Measurements from ENCODE around the gene CAB39L.
"Not testable (repeated sequence)": the region's sequence is repeated elsewhere in the genome, so short reads cannot be mapped to it uniquely, and the experiment has no call there.

CAB39L gene

DNA sequence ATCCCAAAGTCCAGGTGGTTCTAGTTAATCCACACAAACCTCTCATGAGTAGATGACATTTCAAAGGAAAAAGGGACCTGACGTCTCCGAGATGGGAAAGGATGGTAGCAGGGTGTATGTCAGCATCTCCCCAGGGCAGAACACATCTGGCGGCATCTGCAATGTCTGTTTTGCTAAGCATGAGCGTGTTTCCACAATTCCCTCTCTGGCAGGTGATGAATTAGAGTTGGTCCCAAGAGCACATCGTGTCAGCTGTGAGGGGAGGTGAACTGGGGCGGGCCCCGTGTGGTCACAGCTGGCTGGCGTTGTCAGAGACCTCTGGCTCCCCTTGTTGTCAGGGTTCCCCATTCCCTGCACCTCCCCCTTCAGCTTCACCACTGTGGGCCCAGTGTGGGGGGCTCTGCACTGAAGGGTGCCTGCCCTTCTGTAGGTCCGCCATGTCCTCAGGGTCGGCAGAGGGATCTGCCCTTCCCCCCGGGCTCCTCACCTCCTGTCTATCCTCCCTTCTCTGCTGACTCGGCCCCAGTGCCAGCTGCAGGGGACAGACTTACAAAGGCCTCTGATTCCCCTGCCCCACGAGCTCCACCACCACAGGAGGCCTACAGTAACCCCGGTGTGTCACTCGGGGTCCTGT, 138.0 kb downstream of the CAB39L start:
- no peak for DNase-seq

DNA sequence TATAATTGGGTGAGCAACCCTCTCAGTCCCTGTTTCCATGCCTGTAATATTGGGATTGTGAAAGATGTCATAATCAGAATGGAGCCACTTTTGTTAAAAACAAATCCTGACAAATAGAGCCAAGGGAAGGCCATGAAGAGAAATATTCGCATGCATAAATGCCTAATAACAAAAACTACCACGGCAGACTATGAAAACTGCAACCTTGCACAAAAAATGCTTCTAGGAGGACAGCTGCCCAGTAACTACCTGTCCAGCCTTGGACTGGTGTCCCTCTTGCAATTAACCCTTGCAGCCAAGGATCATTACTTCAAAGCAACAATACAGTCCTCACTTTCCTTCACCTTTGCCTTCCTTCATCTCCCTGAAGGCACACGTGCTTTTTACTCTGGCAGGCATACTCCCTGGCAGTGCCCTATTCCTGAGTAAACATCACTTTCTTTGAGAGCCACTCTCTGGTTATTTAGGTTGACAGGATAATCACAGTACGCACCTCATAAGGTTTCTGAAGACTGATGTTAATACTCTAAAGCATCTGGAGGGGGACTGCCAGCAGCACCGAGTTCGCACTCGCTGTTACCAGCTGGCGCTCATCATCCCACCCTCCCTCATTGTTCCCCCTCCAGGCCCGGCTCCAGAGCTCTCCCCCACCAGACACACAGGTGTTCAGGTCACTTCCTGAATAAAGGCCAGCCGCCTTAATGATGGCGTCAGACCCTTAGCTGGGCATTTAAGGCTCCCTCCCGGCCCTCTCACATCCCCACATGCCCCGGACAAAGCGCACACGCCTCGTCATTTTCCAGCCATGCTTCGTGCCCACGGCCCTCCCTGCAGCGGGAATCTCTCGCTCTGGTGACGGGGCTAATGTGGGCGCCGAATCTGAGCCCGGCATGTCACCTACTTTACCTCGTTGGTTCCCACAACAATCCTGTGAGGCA, 138.8 kb downstream of the CAB39L start:
- no peak for DNase-seq

DNA sequence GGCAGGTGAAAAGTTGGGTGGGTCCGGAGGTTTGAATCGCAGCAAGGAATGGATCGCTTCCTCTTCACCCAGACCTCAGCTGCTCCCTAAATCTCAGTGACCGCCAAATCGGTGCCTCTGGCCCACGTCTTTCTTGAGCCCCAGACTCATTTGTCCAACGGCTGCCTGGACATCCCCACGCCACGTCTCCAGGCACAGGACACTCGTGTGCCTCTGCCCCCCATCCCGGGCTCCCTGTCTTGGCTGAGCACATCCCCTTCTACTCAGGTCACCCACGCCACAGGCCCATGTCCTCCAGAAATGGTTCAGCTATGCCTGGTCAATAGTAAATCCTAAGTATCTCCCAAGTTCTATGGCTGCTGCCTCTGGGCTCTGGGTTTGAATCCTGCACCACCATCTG, 139.5 kb downstream of the CAB39L start:
- no peak for DNase-seq

DNA sequence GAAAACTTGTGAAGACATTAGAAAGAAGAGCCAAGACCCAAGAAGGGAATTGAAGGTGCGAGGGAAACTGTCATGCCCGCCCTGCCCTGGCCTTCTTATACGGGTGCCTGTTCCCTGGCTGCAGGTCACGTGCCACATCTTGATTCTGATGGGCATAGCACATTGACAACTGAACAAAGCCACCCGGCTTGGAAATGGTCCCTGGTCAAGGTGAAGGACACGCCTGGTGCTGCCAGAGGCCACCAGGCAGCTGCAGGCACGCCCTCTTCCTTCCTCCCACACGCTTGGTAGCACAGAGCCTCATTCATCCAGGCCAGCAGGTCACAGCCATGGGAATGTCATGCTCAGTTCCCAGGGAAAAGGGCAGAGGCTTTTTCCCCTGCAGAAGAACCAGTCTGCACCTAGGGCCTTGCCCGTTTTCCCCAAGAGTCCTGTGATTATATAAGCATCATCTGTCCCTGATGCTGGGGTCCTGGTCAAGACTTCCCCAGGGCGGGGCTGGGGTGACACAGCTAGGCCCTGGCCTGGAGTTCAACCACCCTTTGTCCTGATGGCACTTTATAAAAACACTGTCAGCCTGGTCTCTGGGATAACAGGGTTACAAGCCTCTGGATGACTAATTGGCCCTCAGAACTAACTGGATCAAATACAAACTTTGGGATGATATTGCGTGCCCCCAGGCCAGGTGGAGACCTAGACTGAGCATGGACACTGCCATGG, 140.2 kb downstream of the CAB39L start:
- no peak for DNase-seq

DNA sequence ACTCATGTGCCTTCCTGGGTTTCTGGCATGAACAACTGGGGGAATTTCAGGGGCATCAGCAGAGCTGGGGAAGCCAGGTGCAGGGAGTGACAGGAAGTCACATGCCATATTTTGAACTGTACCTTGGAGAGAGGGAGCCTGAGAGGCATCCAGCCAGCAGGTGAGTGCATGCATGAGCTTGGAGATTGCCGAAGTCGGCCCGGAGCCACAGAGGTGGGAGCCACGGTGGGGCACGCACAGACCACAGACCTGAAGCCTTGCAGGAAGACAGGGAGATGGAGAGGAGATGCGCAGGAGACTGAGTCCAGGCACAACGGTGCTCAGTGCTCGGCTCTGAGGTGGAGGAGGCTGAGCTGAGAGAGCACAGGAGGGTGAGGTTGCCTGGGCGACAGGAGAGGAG, 141.0 kb downstream of the CAB39L start:
- DNase-seq, result no peak

DNA sequence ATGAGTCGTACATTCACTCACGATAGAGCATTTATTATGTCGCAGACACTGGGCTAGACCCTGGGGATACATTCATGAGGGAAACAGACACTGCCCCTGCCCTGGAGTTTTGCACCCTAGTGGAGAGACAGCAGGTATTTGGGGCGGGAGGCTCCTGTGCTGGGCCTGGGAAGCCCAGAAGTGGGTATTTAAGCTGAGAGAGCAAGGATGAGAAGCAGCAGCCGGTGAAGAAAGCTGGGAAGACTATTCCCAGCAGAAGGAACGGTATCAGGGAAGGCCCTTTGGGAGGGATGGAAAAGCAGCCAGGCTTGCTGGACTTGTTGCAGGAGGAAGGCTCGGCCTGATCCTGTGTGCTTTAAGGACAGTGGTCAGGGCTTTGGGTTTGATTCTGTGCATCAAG, 141.6 kb downstream of the CAB39L start:
- no peak for DNase-seq

DNA sequence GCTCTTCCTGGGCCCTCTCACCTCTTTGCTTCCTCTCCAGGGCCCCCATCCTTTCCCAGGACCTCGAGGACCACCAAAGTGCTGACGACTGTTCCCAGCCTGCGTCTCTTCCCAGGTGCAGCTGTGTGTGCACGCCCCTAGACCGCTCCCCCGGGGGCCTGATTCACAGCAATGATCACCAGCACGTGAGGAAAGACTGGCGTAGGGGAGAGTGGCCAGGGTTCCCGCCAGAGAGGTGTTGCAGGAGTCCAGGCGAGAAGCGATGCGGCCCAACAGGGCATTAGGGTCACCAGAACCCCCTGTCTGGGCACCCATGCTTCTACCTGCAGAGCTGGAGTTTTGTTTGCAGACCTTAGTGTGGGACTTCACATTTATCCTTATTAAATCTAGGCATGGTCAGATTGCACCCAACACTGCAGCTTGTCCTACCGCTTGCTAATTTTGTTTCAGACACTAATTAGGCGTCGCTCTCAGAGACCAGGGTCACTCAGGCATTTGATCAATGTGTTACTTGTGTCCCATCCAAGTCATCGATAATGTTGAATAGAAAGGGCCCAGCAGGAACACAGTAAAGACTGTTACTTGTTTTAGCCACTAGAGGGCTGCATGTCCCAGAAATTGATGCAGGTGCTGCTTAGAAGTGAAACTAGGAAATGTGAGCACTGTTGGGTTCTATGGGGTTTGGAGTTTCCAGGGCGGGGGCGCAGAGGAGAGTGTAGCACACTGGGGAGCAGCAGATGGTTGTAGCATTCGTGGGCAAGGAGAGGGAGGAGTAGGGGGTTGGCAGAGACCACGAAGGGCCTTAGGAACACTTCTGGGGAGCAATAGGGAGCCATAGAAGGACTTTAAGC, 142.9 kb downstream of the CAB39L start:
- peak; percentile 71 for DNase-seq

DNA sequence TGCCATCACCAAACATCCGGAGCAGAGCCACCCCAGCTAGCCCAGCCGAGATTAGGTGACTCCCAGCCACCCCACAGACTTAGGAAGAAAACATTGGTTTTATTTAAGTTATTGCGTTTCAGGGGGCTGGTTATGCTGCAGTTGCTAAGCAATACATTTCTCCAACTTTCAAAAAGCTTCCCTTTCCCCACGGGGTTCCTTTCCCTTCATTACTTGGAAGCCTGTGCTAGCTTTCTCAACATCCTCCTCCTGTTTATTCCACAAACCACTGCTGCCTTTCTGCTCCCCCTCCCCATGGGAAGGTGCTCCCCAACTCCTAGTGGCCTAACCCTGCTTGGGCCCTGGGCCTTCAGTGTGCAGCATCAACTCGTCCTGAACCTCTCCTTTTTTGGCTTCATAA, 143.6 kb downstream of the CAB39L start:
- DNase-seq, result no peak

DNA sequence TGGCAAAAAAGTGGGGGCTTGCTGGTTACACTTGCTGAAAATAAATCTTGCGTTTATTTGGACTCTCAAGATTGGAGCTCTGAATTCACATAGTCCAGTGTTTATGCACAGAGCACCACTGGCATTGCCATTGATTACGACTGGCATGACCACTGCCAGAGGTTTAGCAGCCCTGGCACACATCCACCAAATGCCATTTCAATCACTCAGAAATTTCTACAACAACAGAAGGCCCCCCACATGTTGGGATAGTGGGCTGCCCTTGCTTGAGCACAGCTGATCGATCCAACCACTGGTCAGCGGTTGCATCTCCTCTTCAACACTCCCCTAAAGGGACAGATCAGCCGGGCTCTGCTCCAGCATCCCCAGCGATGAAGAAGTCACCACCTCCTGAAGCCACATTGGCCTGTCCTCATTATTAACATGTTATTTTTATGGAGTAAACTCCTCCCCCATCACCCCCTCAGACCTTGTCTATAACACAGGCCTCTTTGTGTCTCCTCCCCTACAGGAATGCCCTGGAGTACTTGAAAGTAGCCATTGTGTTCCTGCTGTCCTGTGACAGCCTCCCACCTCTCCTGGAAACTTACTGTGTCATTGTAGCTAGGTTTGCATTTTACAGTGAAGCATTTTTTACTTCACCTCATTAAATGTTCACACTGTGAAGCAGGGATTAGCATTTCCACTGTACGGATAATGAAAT, 144.8 kb downstream of the CAB39L start:
- DNase-seq, result no peak

DNA sequence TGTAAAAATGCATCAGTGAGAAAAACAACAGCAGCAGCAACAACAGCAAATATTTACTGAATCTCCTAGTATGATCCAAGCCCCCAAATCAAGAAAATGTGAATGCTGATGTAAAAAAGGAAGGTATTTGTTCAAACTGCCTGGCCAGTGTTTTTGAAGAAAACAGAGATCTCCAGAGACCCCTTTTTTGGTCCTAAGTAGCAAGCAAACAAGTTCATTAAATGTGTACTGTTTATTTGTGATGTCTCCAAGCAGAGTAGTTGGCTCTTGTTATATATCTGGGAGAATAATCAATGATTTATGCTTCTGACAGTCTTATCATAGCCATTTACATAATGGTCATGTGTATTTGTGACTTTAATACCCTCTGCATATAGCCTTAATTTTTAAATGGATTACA, 145.4 kb downstream of the CAB39L start:
- DNase-seq, result no peak

DNA sequence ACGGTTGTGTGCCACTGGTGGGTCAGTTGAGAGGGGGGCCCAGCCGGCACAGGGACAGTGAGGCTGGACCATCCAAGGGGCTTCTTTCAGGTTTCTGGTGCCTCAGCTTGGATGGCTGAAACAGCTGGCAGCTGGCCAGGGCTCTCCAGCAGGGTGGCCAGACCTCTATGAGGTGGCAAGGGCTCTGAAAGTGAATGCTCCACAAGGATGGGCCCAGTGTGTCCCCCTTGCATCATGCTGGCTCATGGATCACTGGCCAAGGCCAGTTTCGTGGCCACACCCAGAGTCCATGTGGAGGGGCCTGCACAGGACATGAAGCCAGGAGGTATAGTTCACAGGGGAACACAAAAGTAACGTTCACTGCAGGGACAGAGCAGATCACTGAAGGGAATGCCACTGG, 146.5 kb downstream of the CAB39L start:
- DNase-seq, result no peak

DNA sequence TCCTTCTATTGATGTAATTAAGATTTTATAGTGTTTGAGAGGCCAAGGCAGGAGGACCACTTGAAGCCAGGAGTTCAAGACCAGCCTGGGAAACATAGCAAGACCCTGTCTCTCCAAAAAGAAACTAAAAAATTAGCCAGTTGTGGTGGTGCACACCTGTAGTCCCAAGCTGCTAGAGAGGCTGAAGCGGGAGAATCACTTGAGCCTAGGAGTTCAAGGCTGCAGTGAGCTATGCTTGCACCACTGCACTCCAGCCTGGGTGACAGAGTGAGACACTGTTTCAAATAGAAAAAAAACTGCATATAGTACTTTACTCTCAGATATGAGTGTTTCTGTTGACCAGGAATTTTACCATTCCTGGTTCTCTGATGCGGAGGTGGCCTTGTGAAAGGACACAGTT, 147.2 kb downstream of the CAB39L start:
- DNase-seq, result no peak

DNA sequence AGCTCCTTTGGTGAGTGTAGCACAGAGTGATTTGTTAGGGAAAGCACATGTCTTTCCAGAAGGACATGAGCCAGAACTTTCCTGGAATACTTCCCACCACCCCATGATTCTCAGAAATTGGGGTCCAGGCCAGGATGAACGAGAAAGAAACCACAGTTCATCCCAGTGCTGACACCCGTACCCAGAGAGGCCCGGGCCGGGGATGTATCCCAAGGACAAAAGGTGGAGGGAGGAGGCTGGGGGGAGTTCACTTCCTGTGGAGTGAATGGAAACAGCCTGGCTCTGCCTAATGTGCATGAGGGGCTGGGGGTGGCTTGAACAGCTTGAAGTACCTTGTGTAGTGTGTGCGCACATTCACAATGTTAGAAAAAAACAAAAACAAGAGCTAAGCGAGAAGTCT, 148.6 kb downstream of the CAB39L start:
- DNase-seq, result no peak

DNA sequence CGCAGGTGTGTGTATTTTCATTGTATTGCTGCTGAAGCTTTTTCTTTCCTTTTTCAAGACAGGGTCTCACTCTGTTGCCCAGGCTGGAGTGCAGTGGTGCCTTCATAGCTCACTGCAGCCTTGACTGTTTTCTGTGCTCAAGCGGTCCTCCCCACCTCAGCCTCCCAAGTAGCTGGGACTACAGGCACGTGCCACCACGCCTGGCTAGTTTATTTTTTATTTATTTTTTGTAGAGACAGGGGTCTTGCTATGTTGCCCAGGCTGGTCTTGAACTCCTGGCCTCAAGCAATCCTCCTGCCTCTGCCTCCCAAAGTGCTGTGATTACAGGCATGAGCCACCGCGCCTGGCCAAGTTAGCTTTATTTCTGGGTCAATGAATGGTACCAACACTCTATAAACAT, 149.1 kb downstream of the CAB39L start:
- not testable (repeated sequence) for DNase-seq

DNA sequence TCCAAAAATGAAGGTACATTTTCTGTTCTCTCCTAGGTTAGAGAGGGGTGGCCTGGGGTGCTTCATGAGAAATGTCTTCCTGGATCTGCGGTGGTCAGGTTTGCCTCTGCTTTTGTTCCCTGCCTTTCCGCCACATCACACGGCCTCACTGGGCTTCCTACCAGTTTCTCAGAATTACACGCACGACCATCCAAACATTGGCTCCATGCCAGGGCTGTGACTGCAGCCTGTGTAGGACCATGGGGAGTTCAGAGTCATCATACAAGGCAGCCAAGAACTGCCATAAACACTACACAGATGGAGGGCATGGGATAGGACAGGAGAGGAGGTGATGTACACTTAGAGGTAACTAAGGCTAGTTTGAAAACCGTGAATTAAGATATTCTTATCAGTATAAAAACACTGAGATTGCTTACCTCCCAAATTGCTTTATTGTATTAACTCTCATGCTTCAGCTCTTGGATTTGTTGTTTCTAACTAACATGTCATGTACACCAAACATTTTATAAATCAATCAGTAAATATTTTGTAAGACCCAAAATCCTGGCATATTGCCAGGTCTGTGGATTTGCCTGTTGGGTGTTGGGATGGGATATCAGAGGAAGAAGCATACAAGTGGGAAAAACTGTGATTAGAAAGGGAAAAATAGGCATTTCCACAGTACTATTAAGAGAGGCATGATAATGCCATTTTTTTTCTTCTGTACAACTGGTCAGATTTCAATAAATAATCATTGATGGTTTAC, 150.9 kb downstream of the CAB39L start:
- no peak for DNase-seq

DNA sequence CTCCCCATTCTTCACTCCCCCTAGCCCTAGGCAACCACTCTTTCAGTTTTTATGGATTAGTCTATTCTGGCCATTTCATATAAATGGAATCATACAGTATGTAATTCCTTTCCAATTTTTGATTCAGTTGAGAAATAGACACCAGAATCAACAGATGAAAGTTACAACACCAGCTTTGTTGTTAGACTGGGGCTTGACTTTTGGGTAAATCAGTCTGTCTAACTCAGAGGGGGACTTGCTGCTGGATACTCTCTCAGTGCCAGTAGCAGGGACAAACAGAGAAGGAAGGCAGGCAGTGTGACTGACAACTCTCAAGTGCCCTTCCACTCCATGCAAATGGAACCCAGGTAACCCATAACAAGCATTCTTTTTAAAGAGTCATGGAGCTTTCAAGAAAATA, 155.4 kb downstream of the CAB39L start:
- DNase-seq, result no peak

DNA sequence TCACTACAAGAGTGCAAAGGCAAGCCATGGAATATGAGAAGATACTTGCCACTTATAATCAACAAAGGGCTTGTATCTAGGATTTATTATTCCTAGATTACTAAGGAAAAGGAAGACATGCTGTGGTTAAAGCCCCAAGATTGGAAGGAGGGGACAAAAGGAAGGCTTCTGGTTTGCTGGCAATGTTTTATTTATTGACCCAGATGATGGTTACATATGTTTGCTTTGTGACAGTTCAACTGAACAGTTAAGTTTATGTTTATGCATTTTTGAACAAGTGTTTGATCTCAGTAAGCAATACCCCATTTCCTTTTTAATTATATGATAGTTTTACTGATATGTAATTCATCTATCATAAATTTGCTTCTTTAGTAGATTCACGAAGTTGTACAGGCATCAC, 155.9 kb downstream of the CAB39L start:
- no peak for DNase-seq

DNA sequence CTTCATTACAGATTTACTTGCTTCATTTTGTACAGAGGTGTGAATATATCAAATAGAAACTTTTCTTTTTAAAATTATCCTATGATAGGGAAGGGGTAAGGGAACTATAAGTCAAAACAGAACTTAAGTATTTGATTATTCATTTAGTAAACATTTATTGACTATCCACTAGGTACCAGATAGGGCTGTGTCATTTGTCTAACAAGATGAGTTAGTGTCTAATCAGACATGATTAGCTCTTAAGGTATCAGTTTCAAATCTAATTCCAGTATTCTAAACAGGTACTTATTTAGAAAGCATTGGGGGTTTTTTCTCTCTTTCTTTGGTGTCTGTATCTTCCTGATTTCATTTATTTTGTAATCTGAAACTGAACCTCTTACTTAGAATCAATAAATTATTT, 164.0 kb downstream of the CAB39L start:
- DNase-seq, result no peak

DNA sequence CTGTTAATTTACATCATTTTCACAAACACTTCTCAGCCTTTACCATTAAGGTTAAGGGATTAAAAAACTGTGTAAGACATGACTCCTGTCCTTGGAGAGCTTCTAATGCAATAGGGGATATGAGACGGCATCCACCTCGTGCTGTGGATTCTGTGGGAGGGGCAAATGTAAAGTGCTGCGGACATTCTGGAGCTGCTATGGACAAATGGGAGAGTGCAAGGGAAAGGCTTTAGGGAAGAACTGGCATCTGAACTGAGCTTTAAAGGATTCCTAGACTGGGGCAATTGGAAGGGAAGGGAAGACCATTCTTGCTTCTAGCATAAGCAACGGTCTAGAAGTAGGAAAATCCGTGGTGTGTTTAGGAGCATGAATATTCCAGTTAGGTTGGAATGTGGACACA, 164.8 kb downstream of the CAB39L start:
- no peak for DNase-seq

DNA sequence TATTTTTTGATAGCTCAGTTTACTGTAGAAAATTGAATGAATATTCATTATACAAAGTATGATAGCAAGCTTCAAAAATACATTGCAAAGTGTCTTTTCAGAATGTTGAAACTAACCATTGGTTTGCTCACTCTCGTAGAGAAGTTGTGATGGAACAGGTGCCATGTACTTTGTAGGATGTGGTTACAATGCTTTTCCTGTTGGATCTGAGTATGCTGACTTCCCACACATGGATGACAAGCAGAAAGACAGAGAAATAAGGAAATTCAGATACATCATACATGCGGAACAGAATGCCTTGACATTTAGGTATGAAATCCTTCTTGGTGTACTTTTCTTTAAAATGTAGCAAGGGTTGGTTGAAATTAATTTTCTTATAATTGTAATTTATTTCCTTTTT, 165.7 kb downstream of the CAB39L start:
- DNase-seq, result no peak

DNA sequence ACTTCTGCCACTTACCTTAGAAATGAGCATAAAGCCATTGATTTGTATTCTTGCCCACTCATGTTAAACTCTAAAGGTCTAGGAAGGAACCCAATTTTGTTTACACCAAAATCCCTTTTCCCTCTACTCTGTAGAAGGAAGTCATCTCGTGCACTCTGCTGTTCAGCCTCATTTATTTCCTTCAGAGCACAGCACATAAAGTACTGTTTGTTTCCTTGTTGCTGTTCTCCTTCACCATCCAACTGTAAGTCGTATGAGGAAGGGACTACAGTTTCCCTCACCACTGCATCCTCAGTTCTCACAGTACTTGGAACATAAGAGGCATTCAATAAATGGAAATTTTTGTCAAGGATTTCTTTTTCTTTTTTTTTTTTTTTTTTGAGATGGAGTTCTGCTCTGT, 171.6 kb downstream of the CAB39L start:
- no peak for DNase-seq

DNA sequence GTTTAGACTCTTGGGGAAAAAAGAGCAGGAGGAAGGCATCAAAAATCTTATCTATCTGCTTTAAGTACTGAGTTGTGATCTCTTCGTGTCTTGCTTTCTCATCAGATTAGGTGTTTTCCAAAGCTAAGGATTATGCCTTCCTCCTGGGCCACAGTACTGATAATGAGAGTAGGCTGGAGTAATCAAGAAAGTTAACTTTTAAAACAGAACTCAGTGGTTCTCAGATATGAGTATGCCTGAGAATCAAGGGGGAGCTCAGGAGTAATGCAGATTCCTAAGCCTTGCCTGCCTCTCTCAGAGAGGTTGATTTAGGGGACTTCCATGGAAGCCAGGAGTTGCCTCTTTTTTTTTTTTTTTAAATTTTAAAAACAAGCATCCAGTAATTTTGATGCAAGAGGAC, 172.6 kb downstream of the CAB39L start:
- no peak for DNase-seq

All from retina (tissue), 1 donor.